Stimulated activated memory B cell treated with anti-CD40 and anti-IgM and Interleukin-4, amounts not matched to agents 10 μg/mL and 1 μg/mL and 100 μg/mL, for 72 hours (primary cell): ENCODE data around the gene PDZD7.
"Not testable (repeated sequence)": the region's sequence is repeated elsewhere in the genome, so short reads cannot be mapped to it uniquely, and the experiment has no call there.

Experiments
- ATAC-seq: fragments of 150-1000 bp; cut with Tn5 transposase; 2 replicates; pipeline ENCODE4 v1.10.0; 2021
- H3K27ac Mint-ChIP-seq: one replicate; pipeline ENCODE4 v1.8.0; 2022; ENCODE audit warnings: mild to moderate bottlenecking, mixed read lengths
- H3K27me3 Mint-ChIP-seq: one replicate; pipeline ENCODE4 v1.8.0; 2022; ENCODE audit warnings: mixed read lengths
- H3K36me3 Mint-ChIP-seq: one replicate; pipeline ENCODE4 v1.8.0; 2022; ENCODE audit warnings: mixed read lengths
- H3K4me1 Mint-ChIP-seq: one replicate; pipeline ENCODE4 v1.8.0; 2022; ENCODE audit warnings: mixed read lengths
- H3K4me3 Mint-ChIP-seq: one replicate; pipeline ENCODE4 v1.8.0; 2022; ENCODE audit warnings: mild to moderate bottlenecking, moderate library complexity, mixed read lengths
- H3K9me3 Mint-ChIP-seq: one replicate; pipeline ENCODE4 v1.8.0; 2022; ENCODE audit warnings: mixed read lengths

The PDZD7 gene

DNA sequence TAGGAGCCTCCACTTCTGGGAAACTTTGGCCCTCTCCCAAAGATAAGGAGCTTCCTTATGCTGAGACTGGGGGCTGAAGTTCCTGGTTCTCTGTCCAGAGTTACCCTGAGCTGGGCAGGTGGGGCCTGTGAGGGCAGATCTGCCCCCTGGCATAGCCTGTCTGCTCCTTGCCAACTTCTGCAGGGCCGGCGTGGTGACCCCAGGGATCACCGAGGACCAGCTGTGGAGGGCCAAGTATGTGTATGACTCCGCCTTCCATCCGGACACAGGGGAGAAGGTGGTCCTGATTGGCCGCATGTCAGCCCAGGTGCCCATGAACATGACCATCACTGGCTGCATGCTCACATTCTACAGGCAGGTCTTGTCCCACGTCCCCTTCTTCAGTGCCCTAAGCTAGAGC is 4.4 kb upstream of the PDZD7 start:
- H3K36me3 Mint-ChIP-seq = peaks cover 29% of the 10 kb centered on the region
- no peak overlapping the region for H3K4me3 Mint-ChIP-seq
- H3K9me3 Mint-ChIP-seq = no peaks in the 10 kb centered on the region

DNA sequence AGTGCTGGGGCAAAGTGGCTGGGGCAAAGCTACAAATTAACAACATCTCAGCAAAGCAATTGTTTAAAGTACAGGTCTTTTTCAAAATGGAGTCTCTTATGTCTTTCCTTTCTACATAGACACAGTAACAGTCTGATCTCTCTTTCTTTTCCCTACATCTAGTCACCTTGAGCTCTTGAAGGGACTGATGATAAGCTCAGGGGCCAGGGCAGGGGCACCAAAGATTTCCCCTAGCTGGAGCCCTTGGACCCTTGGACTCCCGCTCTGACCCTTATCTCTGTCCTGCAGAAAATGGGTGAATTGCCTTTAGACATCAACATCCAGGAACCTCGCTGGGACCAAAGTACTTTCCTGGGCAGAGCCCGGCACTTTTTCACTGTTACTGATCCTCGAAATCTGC is 3.5 kb upstream of the PDZD7 start:
- not testable (repeated sequence) for ATAC-seq, H3K27ac Mint-ChIP-seq, H3K27me3 Mint-ChIP-seq, H3K9me3 Mint-ChIP-seq, H3K4me3 Mint-ChIP-seq
- Mint-ChIP-seq H3K4me1 (peaks cover 23% of the 10 kb centered on the region), H3K36me3 (peaks cover 29% of the 10 kb centered on the region)

More for the DNA sequence above, 4.4 kb upstream of the PDZD7 start:
- Mint-ChIP-seq H3K4me1 (peaks cover 23% of the 10 kb centered on the region), H3K27ac (no peak overlapping the region), H3K27me3 (no peaks in the 10 kb centered on the region)
- no peak for ATAC-seq

DNA sequence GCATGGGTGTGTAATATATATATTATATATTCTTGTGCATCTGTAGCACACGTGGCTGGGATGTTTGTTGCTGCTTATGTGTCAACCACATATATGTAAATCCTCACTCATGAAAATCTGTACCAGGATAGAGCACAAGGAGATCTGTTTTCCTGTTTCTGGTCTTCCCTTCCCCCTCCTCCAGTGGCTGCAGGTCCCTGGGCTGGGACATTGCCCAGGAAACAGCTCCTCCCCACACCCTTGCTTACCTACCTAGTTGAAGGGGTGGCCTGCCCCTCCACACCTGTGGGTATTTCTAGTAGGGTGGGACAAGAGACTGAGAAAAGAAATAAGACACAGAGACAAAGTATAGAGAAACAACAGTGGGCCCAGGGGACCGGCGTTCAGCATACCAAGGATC is 2.3 kb upstream of the PDZD7 start:
- Mint-ChIP-seq H3K27ac (peak overlapping the region; percentile 63), H3K27me3 (peaks cover 17% of the 10 kb centered on the region), H3K4me3 (no peak overlapping the region), H3K4me1 (peaks cover 23% of the 10 kb centered on the region), H3K9me3 (no peaks in the 10 kb centered on the region), H3K36me3 (peaks cover 25% of the 10 kb centered on the region)
- no peak for ATAC-seq

DNA sequence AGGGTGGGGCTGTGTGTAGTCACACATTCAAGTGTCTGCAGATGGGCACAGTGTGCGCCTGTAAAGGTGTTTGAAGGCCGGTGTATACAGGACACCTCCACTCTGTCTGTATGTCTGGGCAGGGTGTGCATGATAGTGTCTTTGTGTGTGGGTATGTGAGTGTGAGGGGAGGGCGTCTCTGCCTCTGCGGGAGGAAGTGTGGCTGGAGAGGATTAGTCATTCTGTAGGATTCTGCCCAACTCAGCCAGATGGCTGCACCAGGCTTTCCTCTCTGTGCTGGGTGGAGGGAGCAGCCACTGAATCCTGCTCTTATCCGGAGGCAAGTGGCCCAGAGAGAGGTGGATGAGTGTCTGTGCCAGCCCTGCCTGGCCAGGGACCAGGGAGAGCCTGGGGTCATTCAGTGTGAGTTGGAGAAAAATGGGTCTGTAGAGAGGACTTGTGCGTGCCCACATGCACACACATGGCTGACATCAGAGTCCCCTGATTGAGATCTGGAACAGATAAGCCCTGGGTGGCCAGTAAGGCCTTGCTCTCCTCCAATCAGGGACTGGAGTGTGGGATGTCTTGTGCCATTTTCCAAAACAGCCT is 1.8 kb upstream of the PDZD7 start:
- peaks cover 23% of the 10 kb centered on the region for H3K4me1 Mint-ChIP-seq
- no peaks in the 10 kb centered on the region for H3K9me3 Mint-ChIP-seq
- peak overlapping the region; percentile 63 for H3K27ac Mint-ChIP-seq
- H3K4me3 Mint-ChIP-seq = peak overlapping the region; percentile 90
- peaks cover 23% of the 10 kb centered on the region for H3K27me3 Mint-ChIP-seq
- peaks cover 20% of the 10 kb centered on the region for H3K36me3 Mint-ChIP-seq
- peak; percentile 31 for ATAC-seq

DNA sequence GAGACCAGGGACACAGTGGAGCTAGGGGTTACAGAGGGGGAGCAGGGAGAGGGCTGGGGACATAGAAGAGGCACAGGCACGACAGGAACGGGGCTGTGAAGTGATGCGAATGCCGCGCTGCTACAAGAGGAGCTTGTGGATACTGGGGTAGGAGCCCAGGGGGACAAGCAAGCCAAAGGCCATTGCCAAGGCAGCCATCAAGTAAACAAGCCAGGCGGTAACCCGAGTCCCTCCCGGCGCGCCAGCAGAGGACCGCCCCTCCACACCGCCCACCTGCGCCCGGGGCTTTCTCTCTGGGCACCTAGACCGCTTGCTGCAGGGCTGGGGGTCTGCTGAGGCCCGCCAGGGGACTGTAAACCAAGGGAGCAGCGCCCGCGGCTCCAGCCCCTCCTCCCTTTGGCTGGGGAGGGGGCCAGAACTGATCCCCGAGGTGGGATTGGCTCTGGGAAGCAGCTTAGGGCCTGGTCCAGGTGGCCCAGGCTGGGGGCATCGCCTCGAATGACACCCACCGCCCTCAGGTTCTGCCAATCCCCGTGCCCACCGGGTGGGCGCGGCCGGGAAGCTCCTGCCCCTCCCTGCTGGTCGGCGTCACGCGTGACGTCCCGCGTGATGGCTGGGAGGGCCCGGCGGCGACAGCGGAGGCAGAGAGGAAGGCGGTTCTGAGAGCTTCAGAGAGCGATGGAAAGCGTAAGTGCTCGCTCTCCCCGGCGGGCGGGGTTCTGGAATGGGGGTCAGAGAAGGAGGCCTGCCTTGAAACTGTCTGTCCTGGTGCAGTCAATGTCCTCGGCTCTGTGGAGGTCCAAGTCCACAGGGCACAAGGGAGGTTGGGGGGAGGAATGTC is 1.1 kb upstream of the PDZD7 start:
- Mint-ChIP-seq H3K4me3 (peak overlapping the region; percentile 90), H3K27me3 (peaks cover 30% of the 10 kb centered on the region), H3K27ac (peak overlapping the region; percentile 63), H3K9me3 (no peaks in the 10 kb centered on the region), H3K36me3 (peaks cover 13% of the 10 kb centered on the region), H3K4me1 (peaks cover 23% of the 10 kb centered on the region)
- peak; percentile 71 for ATAC-seq

DNA sequence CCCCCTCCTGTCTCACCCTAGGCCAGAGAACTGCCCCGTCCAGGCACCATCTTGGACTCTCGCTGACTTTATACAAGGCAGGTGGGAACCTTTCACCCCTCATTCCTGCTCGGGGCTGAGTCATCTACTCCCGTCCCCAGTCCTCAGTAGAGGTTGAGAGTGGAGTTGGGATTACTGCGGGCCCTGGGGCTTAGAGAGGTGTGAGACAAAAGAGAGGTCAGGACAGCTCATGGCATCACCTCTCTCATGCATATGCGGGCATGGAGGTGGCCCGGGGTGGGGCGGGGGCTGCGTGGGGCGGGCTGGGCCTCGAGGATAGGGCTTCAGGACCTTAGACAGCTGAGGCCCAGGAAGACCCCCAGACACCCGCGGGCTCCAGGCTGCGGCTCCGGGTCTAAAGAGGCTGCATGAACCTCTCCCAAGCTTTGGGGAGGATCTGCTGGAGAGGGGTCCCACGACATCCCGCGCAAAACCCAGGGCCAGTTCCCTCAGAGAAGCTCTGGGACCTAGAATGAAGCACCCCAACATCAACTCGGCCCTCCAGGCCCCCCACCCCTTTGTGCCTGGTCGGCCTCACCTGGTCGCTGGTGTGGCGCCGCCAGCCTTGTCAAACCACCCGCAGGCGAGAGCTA is 317 bp downstream of the PDZD7 start:
- Mint-ChIP-seq H3K4me3 (peak overlapping the region; percentile 90), H3K27me3 (peaks cover 33% of the 10 kb centered on the region), H3K36me3 (no peaks in the 10 kb centered on the region), H3K27ac (peak overlapping the region; percentile 63), H3K4me1 (peaks cover 23% of the 10 kb centered on the region), H3K9me3 (no peaks in the 10 kb centered on the region)
- no peak for ATAC-seq

DNA sequence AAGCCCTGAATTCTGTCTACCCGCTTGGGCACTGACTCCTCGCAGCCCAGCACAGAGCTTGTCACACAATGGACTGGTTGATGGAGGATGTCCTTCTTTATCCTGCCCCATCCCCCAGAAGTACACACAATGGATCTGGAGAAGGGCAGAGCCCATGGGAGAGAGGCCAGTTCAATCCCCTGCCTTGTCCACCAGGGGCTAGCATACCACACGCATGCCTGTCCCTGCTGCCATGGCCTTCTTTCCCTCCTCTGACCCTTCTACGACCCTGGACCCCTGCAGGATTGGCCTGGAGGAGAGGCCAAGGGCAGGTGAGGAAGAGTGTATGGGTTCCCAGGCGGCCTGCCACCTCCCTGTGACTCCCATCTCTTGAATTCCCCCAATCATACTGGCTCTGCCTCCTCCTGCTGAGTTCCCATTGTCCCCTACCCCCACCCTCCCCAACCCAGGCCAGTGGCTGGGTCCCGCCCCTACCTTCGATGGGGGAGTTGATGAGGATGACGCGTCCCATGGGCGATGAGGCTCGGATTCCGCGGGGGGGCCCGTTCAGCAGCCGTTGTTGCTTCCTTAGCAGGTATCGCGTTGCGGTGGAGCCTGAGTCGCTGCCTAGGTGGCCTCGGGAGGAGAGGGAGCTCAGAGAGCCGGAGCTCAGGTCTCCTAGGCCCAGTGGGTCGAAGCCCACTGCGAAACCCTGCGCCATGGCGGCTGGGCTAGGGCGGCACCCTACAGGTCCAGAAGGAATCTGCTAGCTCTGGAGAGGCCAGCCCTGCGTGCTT is 1.2 kb downstream of the PDZD7 start:
- Mint-ChIP-seq H3K9me3 (no peaks in the 10 kb centered on the region), H3K27ac (no peak overlapping the region), H3K4me1 (peaks cover 23% of the 10 kb centered on the region), H3K27me3 (peaks cover 33% of the 10 kb centered on the region), H3K36me3 (no peaks in the 10 kb centered on the region), H3K4me3 (no peak overlapping the region)
- ATAC-seq = no peak

DNA sequence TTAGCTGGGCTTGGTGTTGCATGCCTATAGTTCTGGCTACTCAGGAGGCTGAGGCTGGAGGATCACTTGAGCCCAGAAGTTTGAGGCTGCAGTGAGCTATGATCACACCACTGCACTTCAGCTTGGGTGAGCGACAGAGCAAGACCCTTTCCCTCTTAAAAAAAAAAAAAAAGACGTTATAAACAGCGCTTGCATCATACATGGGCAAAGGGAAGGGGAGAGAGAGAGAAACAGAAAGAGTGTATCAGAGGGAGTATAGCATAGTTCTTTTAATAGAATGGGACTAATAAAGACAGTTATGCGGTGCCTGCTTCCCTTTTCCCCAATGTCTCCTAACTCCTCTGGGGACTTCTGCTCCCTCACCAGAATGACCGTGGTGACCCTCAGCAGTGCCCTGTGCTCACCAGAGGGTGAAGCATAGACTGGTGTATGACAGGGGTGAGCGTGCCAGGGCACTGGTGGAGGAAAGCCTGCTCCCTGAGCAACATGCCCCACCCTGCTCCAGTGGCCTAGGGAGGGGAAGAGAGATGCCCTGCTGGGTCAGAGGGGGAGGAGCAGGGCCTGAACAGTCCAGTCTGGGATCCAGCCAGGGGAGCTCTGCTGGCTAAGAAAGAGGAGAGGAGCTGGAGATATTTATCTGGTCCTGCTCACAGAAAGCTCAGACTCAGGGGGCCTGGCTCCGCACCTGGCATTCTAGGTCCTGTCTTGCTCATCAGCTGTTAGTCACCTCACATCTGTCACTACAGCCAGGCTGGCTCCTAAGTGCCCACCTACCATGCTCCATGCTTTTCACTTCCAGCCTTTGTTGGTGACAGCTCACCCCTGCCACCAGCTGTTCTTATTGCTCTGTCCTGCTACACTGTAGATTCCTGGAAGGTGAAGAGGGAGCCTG is 2.2 kb downstream of the PDZD7 start:
- Mint-ChIP-seq H3K4me3 (no peak overlapping the region), H3K27me3 (peaks cover 33% of the 10 kb centered on the region), H3K9me3 (no peaks in the 10 kb centered on the region), H3K36me3 (no peaks in the 10 kb centered on the region), H3K27ac (no peak overlapping the region), H3K4me1 (peaks cover 23% of the 10 kb centered on the region)
- ATAC-seq = no peak

DNA sequence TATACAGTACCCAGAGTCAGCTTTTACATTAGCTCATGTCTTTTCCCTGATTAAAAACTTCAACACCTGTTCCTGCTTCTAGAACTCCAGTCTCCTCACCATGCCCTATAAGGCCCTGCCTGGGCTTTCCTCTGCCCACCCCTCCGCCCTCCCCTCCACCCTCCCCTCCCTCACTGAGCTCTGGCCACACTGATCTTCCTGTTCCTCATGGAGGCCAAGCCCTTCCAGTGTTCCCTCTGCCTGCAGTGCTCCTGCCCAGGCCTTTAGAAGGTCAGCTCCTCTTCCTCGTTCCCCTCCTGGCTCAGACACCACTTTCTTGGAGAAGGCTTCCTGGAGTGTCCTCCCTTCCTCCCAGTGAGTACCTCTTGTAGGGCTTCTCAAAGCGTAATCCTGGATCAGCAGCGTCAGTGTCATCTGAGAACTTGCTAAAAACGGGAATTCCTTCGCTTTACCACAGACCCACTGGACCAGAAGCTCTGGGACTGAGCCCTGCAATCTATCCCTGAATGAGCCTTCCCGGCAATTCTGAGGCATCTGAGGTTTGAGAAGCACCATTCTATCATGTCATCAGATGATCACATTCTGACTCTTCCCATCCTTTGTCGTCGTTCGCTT is 3.7 kb downstream of the PDZD7 start:
- no peak for ATAC-seq
- Mint-ChIP-seq H3K4me3 (no peak overlapping the region), H3K27ac (no peak overlapping the region), H3K4me1 (peaks cover 15% of the 10 kb centered on the region), H3K36me3 (no peaks in the 10 kb centered on the region), H3K9me3 (no peaks in the 10 kb centered on the region), H3K27me3 (peaks cover 33% of the 10 kb centered on the region)

DNA sequence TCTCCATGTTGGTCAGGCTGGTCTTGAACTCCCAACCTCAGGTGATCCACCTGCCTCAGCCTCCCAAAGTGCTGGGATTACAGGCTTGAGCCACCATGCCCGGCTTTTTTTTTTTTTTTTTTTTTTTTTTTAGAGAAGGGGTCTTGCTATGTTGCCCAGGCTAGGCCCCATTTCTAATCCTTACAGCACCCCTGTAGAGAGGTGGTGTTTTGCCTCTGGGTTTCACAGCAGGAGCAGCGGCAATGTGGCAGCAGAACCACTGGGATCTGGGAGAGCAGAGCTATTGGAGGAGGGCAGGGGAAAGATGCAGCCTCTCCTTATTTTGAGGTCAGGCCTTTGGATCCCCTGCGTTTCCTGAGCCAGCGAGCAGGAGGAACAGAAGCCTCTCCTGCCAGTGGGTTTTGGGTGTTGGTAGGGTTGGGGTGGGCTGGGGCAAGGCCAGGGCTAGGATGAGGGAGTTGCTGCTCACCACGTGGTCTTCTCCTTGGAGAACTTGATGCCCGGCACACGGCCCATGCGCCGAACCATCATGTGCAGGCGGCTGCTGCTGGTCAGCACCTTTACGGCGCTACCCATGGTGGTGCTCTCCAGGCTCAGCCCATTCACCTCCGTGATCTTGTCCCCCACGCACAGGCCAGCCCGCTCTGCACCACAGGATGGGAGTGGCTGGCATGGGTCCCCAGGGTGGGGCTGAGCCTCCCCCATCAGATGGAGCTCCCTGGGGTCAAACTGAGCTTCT is 7.8 kb downstream of the PDZD7 start:
- Mint-ChIP-seq H3K27ac (no peak overlapping the region), H3K9me3 (no peaks in the 10 kb centered on the region), H3K36me3 (no peaks in the 10 kb centered on the region), H3K4me3 (no peak overlapping the region), H3K4me1 (peaks cover 17% of the 10 kb centered on the region), H3K27me3 (peaks cover 31% of the 10 kb centered on the region)
- ATAC-seq = no peak

DNA sequence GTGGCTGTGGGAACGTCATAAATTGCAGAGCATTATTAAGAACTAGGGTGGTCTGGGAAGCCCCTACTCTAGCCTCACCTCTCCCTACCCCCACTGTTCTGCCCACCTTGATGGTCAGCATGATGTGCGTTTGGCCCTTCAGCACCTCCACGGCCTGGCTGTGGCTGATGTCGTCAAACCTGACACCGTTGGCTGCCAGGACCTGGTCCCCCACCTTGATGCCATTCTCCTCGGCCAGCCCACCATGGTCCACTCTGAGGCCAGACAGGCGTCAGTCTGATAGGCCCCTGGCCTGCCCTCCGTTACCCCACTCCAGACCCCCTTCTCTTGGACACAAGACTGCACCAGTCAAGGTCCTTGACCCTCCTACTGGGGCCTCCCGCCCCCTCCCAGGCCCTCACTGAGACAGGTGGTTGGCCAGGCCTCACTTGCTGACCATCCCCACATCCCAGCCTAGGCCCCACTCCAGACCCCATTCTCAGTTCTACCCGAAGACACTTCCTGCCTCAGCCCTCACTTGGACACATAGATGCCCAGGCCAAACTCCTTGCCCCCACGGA is 9.2 kb downstream of the PDZD7 start:
- Mint-ChIP-seq H3K9me3 (no peaks in the 10 kb centered on the region), H3K4me3 (no peak overlapping the region), H3K27me3 (peaks cover 31% of the 10 kb centered on the region), H3K4me1 (peaks cover 25% of the 10 kb centered on the region), H3K36me3 (no peaks in the 10 kb centered on the region), H3K27ac (no peak overlapping the region)
- no peak for ATAC-seq

DNA sequence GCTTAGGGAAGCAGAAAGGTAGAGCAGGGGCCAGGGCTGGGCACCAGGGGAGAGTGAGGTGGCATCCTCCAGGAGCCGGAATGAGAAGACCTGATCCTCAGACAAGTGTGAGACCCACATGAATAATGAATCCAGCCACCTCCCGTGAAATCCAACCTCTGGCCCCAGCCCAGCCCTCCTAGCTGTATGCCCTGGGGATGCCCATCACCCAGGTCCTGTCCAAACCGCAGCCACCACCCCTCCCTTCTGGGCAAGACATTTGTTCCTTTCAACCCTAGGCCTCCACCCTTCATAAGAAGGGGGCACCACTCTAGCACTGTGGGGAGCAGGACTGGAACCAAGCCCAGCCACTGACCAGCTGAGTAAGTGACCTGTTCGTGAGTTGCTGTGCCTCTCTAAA is 9.7 kb downstream of the PDZD7 start:
- no peaks in the 10 kb centered on the region for H3K9me3 Mint-ChIP-seq

DNA sequence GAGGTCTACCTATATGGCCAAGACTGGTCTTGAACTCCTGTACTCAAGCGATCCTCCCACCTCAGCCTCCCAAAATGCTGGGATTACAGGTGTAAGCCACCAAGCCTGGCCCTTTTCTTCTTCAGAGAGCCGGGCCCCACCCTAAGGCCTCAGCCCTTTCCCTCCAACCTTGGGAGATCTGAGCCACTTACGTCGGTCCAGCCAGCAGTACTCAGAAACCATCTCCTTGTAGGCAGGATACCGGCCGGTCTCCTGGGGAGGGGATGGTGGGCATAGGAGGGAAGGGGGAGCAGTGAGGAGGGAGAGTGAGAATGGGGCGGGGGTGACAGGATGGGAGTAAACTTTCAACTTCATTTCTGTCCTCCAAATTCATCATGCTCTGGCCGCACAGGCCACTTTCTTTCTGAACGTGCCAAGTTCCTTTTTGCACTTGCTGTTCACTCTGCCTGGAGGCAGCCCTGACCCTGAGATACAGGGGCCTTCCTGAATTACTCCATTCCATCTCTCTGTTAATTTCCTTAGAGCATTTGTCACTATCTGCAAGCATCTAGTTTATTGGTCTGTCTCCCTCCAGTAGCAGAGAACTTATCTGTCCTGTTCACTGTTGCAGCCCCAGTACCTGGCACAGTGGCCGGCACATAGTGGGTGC is 10.4 kb downstream of the PDZD7 start:
- Mint-ChIP-seq H3K9me3 (no peaks in the 10 kb centered on the region), H3K36me3 (no peaks in the 10 kb centered on the region), H3K4me3 (no peak overlapping the region), H3K27ac (no peak overlapping the region), H3K27me3 (peaks cover 42% of the 10 kb centered on the region), H3K4me1 (peaks cover 25% of the 10 kb centered on the region)
- ATAC-seq = no peak

More for the DNA sequence above, 9.7 kb downstream of the PDZD7 start:
- no peak for ATAC-seq
- Mint-ChIP-seq H3K4me1 (peaks cover 25% of the 10 kb centered on the region), H3K36me3 (no peaks in the 10 kb centered on the region), H3K4me3 (no peak overlapping the region), H3K27me3 (peaks cover 36% of the 10 kb centered on the region), H3K27ac (no peak overlapping the region)
